Mesendoderm (in vitro differentiated cells): Measurements from ENCODE around the gene HGF.
"Not testable (repeated sequence)": the region's sequence is repeated elsewhere in the genome, so short reads cannot be mapped to it uniquely, and the experiment has no call there.

Experiments used
- DNase-seq: peaks from one replicate; pipeline ENCODE4 v3.0.0; 2013
- H2AK5ac ChIP-seq: 2 replicates; pipeline ENCODE4 v1.6.1; 2013; ENCODE audit warnings: low read length, inconsistent platforms
- H2BK120ac ChIP-seq: 2 replicates; pipeline ENCODE4 v1.6.1; 2013; ENCODE audit warnings: low read depth, mild to moderate bottlenecking, low read length, moderate library complexity, mixed read lengths
- H2BK15ac ChIP-seq: replicated peaks from 2 replicates; pipeline ENCODE4 v1.6.1; 2013; ENCODE audit warnings: low read depth, mild to moderate bottlenecking, moderate library complexity
- H2BK5ac ChIP-seq: 2 replicates; pipeline ENCODE4 v1.6.1; 2013; ENCODE audit warnings: low read length, inconsistent platforms
- H3K18ac ChIP-seq: 2 replicates; pipeline ENCODE4 v1.6.1; 2013; ENCODE audit warnings: mild to moderate bottlenecking, low read length, mixed read lengths
- H3K23ac ChIP-seq: one replicate; pipeline ENCODE4 v1.6.1; 2013; ENCODE audit warnings: low read length
- H3K27ac ChIP-seq: 2 replicates; pipeline ENCODE4 v1.5.1; 2013; ENCODE audit warnings: low read depth, mild to moderate bottlenecking, inconsistent platforms, low read length, moderate library complexity
- H3K27me3 ChIP-seq: 2 replicates; pipeline ENCODE4 v1.6.1; 2013; ENCODE audit warnings: low read length, control low read depth, mild to moderate bottlenecking, inconsistent platforms; ENCODE audit not compliant: insufficient read depth, poor library complexity
- H3K36me3 ChIP-seq: 2 replicates; pipeline ENCODE4 v1.6.1; 2013; ENCODE audit warnings: low read length, inconsistent platforms; ENCODE audit not compliant: control insufficient read depth, insufficient read depth
- H3K4ac ChIP-seq: one replicate; pipeline ENCODE4 v1.6.1; 2013; ENCODE audit warnings: low read depth, mild to moderate bottlenecking, low read length, moderate library complexity
- H3K4me1 ChIP-seq: 2 replicates; pipeline ENCODE4 v1.6.1; 2013; ENCODE audit warnings: low read depth, low read length, inconsistent platforms; ENCODE audit not compliant: control insufficient read depth
- H3K4me2 ChIP-seq: 2 replicates; pipeline ENCODE4 v1.6.1; 2013; ENCODE audit warnings: low read length
- H3K4me3 ChIP-seq: 2 replicates; pipeline ENCODE4 v1.5.1; 2013; ENCODE audit warnings: mild to moderate bottlenecking, low read length
- H3K56ac ChIP-seq: one replicate; pipeline ENCODE4 v1.6.1; 2013; ENCODE audit warnings: low read length
- H3K79me1 ChIP-seq: 2 replicates; pipeline ENCODE4 v1.6.1; 2013; ENCODE audit warnings: low read length, inconsistent platforms
- H3K79me2 ChIP-seq: 2 replicates; pipeline ENCODE4 v1.6.1; 2013; ENCODE audit warnings: mild to moderate bottlenecking, low read length; ENCODE audit not compliant: control insufficient read depth, insufficient read depth
- H3K9ac ChIP-seq: 2 replicates; pipeline ENCODE4 v1.6.1; 2013; ENCODE audit warnings: low read length, inconsistent platforms
- H4K5ac ChIP-seq: one replicate; pipeline ENCODE4 v1.6.1; 2013; ENCODE audit warnings: low read length
- H4K8ac ChIP-seq: one replicate; pipeline ENCODE4 v1.6.1; 2013; ENCODE audit warnings: low read depth, mild to moderate bottlenecking, control low read depth, low read length, moderate library complexity
- WGBS: extraction: QIAGEN DNeasy Blood & Tissue Kit; methylation state at CpG from one replicate; pipeline ENCODE4 v1.1.7; 2013; ENCODE audit warnings: low lambda C conversion rate, missing lambda C conversion rate; ENCODE audit not compliant: insufficient coverage; ENCODE audit errors: extremely low coverage; 5-methylcytosine and 5-hydroxymethylcytosine counted together

HGF gene

GRCh38 chr7:81808310-81808709 lies 38.5 kb upstream of the HGF start:
- H3K4me2 ChIP-seq, H3K27ac ChIP-seq, H3K56ac ChIP-seq, H2BK120ac ChIP-seq, H3K4me3 ChIP-seq, H4K5ac ChIP-seq, H3K4me1 ChIP-seq, H3K27me3 ChIP-seq, DNase-seq, H2BK5ac ChIP-seq, H4K8ac ChIP-seq, H3K18ac ChIP-seq, H3K9ac ChIP-seq, H3K4ac ChIP-seq, H3K36me3 ChIP-seq, H3K79me1 ChIP-seq, H3K79me2 ChIP-seq, H2BK15ac ChIP-seq, H2AK5ac ChIP-seq, H3K23ac ChIP-seq: not testable (repeated sequence)

DNA sequence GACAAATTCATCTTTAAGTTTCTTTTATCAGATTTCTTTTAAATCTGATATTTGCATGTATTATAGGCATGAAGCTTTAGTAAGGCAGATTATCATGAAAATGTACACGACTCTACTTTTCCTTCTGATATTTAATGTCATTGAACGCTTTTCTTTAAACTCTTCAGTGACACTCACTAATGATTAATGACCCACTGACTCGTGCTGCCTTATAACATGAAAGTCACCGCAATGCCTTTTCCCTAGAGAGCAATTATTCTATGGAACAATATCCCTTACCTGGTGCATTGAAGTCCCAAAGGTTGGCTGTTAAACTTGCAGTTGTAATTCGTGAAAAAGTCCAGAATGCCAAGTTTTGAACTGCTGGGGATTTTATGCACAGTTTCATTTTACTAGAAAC lies 33.4 kb upstream of the HGF start:
- no peak overlapping the region for H2AK5ac ChIP-seq
- H3K79me1 ChIP-seq = no peaks in the 10 kb centered on the region
- no peak overlapping the region for H3K56ac ChIP-seq
- H3K4me3 ChIP-seq = no peak overlapping the region
- H3K9ac ChIP-seq = no peak overlapping the region
- DNase-seq = no peak
- no peak overlapping the region for H3K23ac ChIP-seq
- no peak overlapping the region for H2BK15ac ChIP-seq
- H4K5ac ChIP-seq = no peak overlapping the region
- WGBS = no CpG with 5 or more reads among the region's 5 CpGs
- no peak overlapping the region for H2BK120ac ChIP-seq
- H3K18ac ChIP-seq = no peak overlapping the region
- H3K4me2 ChIP-seq = no peak overlapping the region
- H3K27me3 ChIP-seq = no peaks in the 10 kb centered on the region
- H4K8ac ChIP-seq = no peak overlapping the region
- no peak overlapping the region for H3K4ac ChIP-seq
- no peaks in the 10 kb centered on the region for H3K79me2 ChIP-seq
- H3K27ac ChIP-seq = no peak overlapping the region
- no peaks in the 10 kb centered on the region for H3K36me3 ChIP-seq
- H2BK5ac ChIP-seq = no peak overlapping the region
- no peaks in the 10 kb centered on the region for H3K4me1 ChIP-seq

- Histone ChIP-seq H3K79me1 (no peaks in the 10 kb centered on the region), H3K4me2 (no peak overlapping the region), H3K79me2 (no peaks in the 10 kb centered on the region), H2BK120ac (no peak overlapping the region), H3K27me3 (no peaks in the 10 kb centered on the region), H2BK15ac (no peak overlapping the region), H3K56ac (no peak overlapping the region), H2AK5ac (no peak overlapping the region), H4K5ac (no peak overlapping the region), H3K4me3 (no peak overlapping the region), H3K9ac (no peak overlapping the region), H3K23ac (no peak overlapping the region), H3K36me3 (no peaks in the 10 kb centered on the region), H3K27ac (no peak overlapping the region), H4K8ac (no peak overlapping the region), H3K4ac (no peak overlapping the region), H2BK5ac (no peak overlapping the region), H3K18ac (no peak overlapping the region), H3K4me1 (no peaks in the 10 kb centered on the region)
- peak; percentile 27 for DNase-seq
- WGBS = no CpG with 5 or more reads among the region's 1 CpG
Observed at GRCh38 chr7:81802251-81802650, 32.4 kb upstream of the HGF start.

GRCh38 chr7:81801532-81801931 lies 31.7 kb upstream of the HGF start:
- Histone ChIP-seq H3K27ac (no peak overlapping the region), H3K23ac (no peak overlapping the region), H2BK120ac (no peak overlapping the region), H3K4me2 (no peak overlapping the region), H2BK15ac (no peak overlapping the region), H3K4ac (no peak overlapping the region), H3K4me1 (no peaks in the 10 kb centered on the region), H2BK5ac (no peak overlapping the region), H3K56ac (no peak overlapping the region), H3K9ac (no peak overlapping the region), H4K5ac (no peak overlapping the region), H3K36me3 (no peaks in the 10 kb centered on the region), H3K4me3 (no peak overlapping the region), H2AK5ac (no peak overlapping the region), H3K18ac (no peak overlapping the region), H4K8ac (no peak overlapping the region), H3K79me1 (no peaks in the 10 kb centered on the region), H3K27me3 (no peaks in the 10 kb centered on the region), H3K79me2 (no peaks in the 10 kb centered on the region)
- no CpG with 5 or more reads among the region's 5 CpGs for WGBS
- DNase-seq = peak; percentile 18

- H3K23ac ChIP-seq = no peak overlapping the region
- no peak overlapping the region for H4K8ac ChIP-seq
- no peak overlapping the region for H3K18ac ChIP-seq
- no peak overlapping the region for H2BK120ac ChIP-seq
- no peak overlapping the region for H3K9ac ChIP-seq
- H3K27ac ChIP-seq = no peak overlapping the region
- no peak overlapping the region for H2AK5ac ChIP-seq
- no peaks in the 10 kb centered on the region for H3K79me2 ChIP-seq
- H3K79me1 ChIP-seq = no peaks in the 10 kb centered on the region
- no peak for DNase-seq
- no peak overlapping the region for H3K56ac ChIP-seq
- H2BK5ac ChIP-seq = no peak overlapping the region
- H3K4me3 ChIP-seq = no peak overlapping the region
- no peak overlapping the region for H3K4ac ChIP-seq
- no peaks in the 10 kb centered on the region for H3K27me3 ChIP-seq
- H3K4me1 ChIP-seq = no peaks in the 10 kb centered on the region
- WGBS = no CpG with 5 or more reads among the region's 12 CpGs
- H2BK15ac ChIP-seq = no peak overlapping the region
- H3K4me2 ChIP-seq = no peak overlapping the region
- no peak overlapping the region for H4K5ac ChIP-seq
- no peaks in the 10 kb centered on the region for H3K36me3 ChIP-seq
Observed at GRCh38 chr7:81791568-81792518, 22.0 kb upstream of the HGF start.

DNA sequence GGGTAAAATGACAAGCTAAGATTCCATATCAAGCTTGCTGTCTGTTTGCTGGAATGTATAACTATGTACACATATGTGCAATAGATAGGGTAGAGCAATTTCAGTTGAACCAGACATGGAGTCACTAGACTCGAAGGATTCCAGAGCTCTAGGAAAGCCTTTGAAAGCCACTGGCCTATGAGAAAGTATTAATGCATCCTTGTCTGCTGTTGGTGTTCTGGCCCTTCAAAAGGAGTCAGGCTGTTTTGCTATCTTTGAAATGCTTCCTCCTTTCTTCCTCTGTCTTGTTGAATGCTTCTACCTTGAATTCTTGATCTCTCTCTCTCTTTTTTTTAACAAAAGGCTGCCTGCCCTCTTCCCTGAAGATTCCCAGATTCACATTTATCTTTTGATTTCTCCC lies 20.8 kb upstream of the HGF start:
- Histone ChIP-seq H3K79me1 (no peaks in the 10 kb centered on the region), H3K4me2 (no peak overlapping the region), H3K27ac (no peak overlapping the region), H3K79me2 (no peaks in the 10 kb centered on the region), H3K4me1 (no peaks in the 10 kb centered on the region), H3K18ac (no peak overlapping the region), H2BK120ac (no peak overlapping the region), H2AK5ac (no peak overlapping the region), H3K23ac (no peak overlapping the region), H3K4ac (no peak overlapping the region), H4K5ac (no peak overlapping the region), H3K56ac (no peak overlapping the region), H2BK15ac (no peak overlapping the region), H2BK5ac (no peak overlapping the region), H3K4me3 (no peak overlapping the region), H3K9ac (no peak overlapping the region), H3K36me3 (no peaks in the 10 kb centered on the region), H3K27me3 (no peaks in the 10 kb centered on the region), H4K8ac (no peak overlapping the region)
- no CpG with 5 or more reads among the region's 1 CpG for WGBS
- no peak for DNase-seq
